ENCODE results near the gene SNX1.

Gene SNX1

GRCh38 chr15:64187396-64188191 lies 91.8 kb downstream of the SNX1 start:
- no peak for ATAC-seq
- H3K9me3 Mint-ChIP-seq, result no peaks in the 10 kb centered on the region
- no peak overlapping the region for H3K4me3 Mint-ChIP-seq
- peaks cover 6% of the 10 kb centered on the region for H3K36me3 Mint-ChIP-seq
- H3K27me3 Mint-ChIP-seq, result no peaks in the 10 kb centered on the region
- no peaks in the 10 kb centered on the region for H3K4me1 Mint-ChIP-seq
- H3K27ac Mint-ChIP-seq, result no peak overlapping the region

Data from stimulated activated memory B cell treated with anti-CD40 and anti-IgM and Interleukin-4, amounts not matched to agents 10 μg/mL and 1 μg/mL and 100 μg/mL, for 72 hours (primary cell).